ENCODE results near the gene THOP1. TPM values are rescaled to one million over a fixed set of nuclear protein-coding genes. Genes with fewer than 3 reads are reported as not detected.
A peak's percentile ranks its signal among the peaks of the same experiment; 100 is the strongest.

THOP1 gene
- total RNA-seq, 6 experiments from 2014 or later: 25.5 to 61.8 (median 33.0) TPM

GRCh38 chr19:2797280-2797679, 12.0 kb downstream of the THOP1 start:
- 98% methylated on average over 7 of the region's 15 CpGs for WGBS (ENCODE audit: insufficient coverage, low coverage, low lambda C conversion rate, missing lambda C conversion rate)
- H3K9me3 ChIP-seq: no peaks in the 10 kb centered on the region
- intact Hi-C loops (cut with DNase I): no loop called here
- no peak for TF ChIP-seq POLR2A (IDR thresholded peaks at IDR 0.05)
- peaks cover 0 to 10% (median 0%) of the 10 kb centered on the region in 4 donors for H3K4me1 ChIP-seq
- ATAC-seq (no peak), DNase-seq (no peak)
- H3K4me3 ChIP-seq: no peak overlapping the region
- H3K27me3 ChIP-seq: no peaks in the 10 kb centered on the region
- peaks cover 0 to 26% (median 3%) of the 10 kb centered on the region in 4 donors for H3K36me3 ChIP-seq
- no peak overlapping the region for H3K27ac ChIP-seq

GRCh38 chr19:2798158-2798685, 12.9 kb downstream of the THOP1 start:
- DNase-seq: no peak
- TF ChIP-seq POLR2A (IDR thresholded peaks at IDR 0.05) (no peak), CTCF (IDR thresholded peaks at IDR 0.05) (no peak)
- 50% methylated on average over 1 of the region's 16 CpGs for WGBS (ENCODE audit: insufficient coverage, low coverage, low lambda C conversion rate, missing lambda C conversion rate)
- Histone ChIP-seq H3K4me1 (peaks cover 0 to 10% (median 0%) of the 10 kb centered on the region in 4 donors), H3K4me3 (no peak overlapping the region), H3K9me3 (no peaks in the 10 kb centered on the region), H3K27ac (no peak overlapping the region), H3K36me3 (peaks cover 0 to 26% (median 3%) of the 10 kb centered on the region in 4 donors), H3K27me3 (no peaks in the 10 kb centered on the region)
- ATAC-seq: peak in 1 of 4 donors; percentile 11
- intact Hi-C loops (cut with DNase I): no loop called here

GRCh38 chr19:2798733-2799132, 13.4 kb downstream of the THOP1 start:
- 61% methylated on average over 5 of the region's 7 CpGs for WGBS (ENCODE audit: insufficient coverage, low coverage, low lambda C conversion rate, missing lambda C conversion rate)
- no peaks in the 10 kb centered on the region for H3K27me3 ChIP-seq
- peaks cover 0 to 10% (median 0%) of the 10 kb centered on the region in 4 donors for H3K4me1 ChIP-seq
- intact Hi-C loops (cut with DNase I): no loop called here
- H3K36me3 ChIP-seq: peaks cover 0 to 26% (median 3%) of the 10 kb centered on the region in 4 donors
- TF ChIP-seq CTCF (IDR thresholded peaks at IDR 0.05): no peak
- no peak for TF ChIP-seq POLR2A (IDR thresholded peaks at IDR 0.05)
- H3K4me3 ChIP-seq: no peak overlapping the region
- H3K9me3 ChIP-seq: no peaks in the 10 kb centered on the region
- DNase-seq (peak in 1 of 3 donors; percentile 69), ATAC-seq (peak; percentile 49 to 71 (median 68))
- no peak overlapping the region for H3K27ac ChIP-seq

GRCh38 chr19:2799273-2800020, 14.1 kb downstream of the THOP1 start:
- Histone ChIP-seq H3K9me3 (no peaks in the 10 kb centered on the region), H3K36me3 (peaks cover 0 to 26% (median 3%) of the 10 kb centered on the region in 4 donors), H3K4me3 (no peak overlapping the region), H3K27me3 (no peaks in the 10 kb centered on the region), H3K27ac (no peak overlapping the region), H3K4me1 (peaks cover 0 to 10% (median 0%) of the 10 kb centered on the region in 4 donors)
- ATAC-seq: no peak
- intact Hi-C loops (cut with DNase I): no loop called here
- 95% methylated on average over 17 of the region's 41 CpGs for WGBS (ENCODE audit: insufficient coverage, low coverage, low lambda C conversion rate, missing lambda C conversion rate)
- TF ChIP-seq CTCF (IDR thresholded peaks at IDR 0.05) (no peak), POLR2A (IDR thresholded peaks at IDR 0.05) (no peak)
- DNase-seq: no peak

DNA sequence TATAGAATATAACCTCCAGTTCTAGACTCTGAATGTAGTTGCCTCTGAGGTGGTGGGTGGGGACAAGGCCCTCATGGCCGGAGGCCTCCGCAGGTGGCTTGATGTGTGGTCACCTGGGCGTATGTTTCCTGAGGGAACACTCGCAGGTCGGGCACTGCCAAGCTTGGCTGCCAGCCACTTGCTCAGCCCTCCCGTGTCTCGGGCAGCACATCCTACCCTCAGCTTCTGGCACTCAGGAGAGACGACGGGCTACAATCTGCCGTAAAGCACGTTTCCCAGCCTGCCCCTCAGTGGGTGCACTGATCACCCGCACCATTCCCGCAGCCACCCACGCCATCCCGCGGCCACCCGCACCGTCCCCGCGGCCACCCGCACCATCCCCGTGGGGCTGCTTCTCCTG, 15.2 kb downstream of the THOP1 start:
- H3K4me3 ChIP-seq: no peak overlapping the region
- TF ChIP-seq CTCF (IDR thresholded peaks at IDR 0.05) (no peak), POLR2A (IDR thresholded peaks at IDR 0.05) (no peak)
- ATAC-seq: no peak
- H3K4me1 ChIP-seq: peaks cover 0 to 10% (median 0%) of the 10 kb centered on the region in 4 donors
- peaks cover 0 to 17% (median under 1%) of the 10 kb centered on the region in 4 donors for H3K36me3 ChIP-seq
- H3K9me3 ChIP-seq: no peaks in the 10 kb centered on the region
- no peaks in the 10 kb centered on the region for H3K27me3 ChIP-seq
- intact Hi-C loops (cut with DNase I): no loop called here
- DNase-seq: no peak
- no peak overlapping the region for H3K27ac ChIP-seq
- WGBS (ENCODE audit: insufficient coverage, low coverage, low lambda C conversion rate, missing lambda C conversion rate): 96% methylated on average over 19 of the region's 22 CpGs
